SH-SY5Y (cell line): ENCODE data around the gene IL23R.

Experiments used
- GATA2 ChIP-seq: IDR thresholded peaks from 2 replicates; pipeline ENCODE4 v1.6.1; 2011; ENCODE audit warnings: mild to moderate bottlenecking, low read depth, low read length
- GATA3 ChIP-seq: IDR thresholded peaks from 2 replicates; pipeline ENCODE4 v1.6.1; 2011; ENCODE audit warnings: low read depth, mild to moderate bottlenecking, low read length, moderate library complexity

DNA sequence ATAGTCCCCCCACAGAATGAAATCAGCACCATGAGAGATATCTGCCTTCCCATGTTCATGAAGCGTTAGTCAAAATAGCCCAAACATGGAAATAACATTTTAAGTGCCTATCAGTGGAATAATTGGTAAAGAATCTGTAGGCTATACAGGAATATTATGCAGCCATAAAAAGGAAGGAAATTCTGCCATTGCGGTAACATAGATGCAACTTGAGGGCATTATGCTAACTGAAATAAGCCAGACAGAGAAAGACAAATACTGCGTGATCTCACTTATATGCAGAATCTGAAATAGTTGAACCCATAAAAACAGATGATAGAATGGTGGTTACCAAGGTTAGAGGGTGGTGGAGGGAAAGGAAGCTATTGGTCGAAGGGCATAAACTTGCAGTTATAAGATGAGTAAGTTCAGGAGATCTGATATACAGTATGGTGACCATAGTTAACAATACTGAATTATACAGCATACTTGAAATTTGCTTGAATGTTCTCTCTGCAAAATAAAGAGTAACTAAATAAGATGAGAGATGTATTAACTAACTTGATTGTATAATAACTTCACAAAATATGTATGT, 699 bp upstream of the IL23R start:
- TF ChIP-seq GATA3, result no peak
- no peak for TF ChIP-seq GATA2
